ENCODE measurements around the gene ZNF345. TPM values are rescaled to one million over a fixed set of nuclear protein-coding genes. Genes with fewer than 3 reads are reported as not detected.

The ZNF345 gene
- total RNA-seq (2012; rRNA removed) = 0.76 and 1.3 TPM in 2 replicates

GRCh38 chr19:36850559-36851442 is at the start of gene ZNF345:
Gene ZNF345 (plus strand): TSS chr19:36850876. CDS start chr19:36876831, 25,955 bp downstream.
- peak within 1 kb of the TSS; percentile 99 for H3K4me3 ChIP-seq (ENCODE audit: low read length)
- peaks cover 2% of the 10 kb centered on the region for H3K9me3 ChIP-seq (replicated peaks; ENCODE audit: low read length)
- peak within 1 kb of the TSS; percentile 89 for H3K9ac ChIP-seq (ENCODE audit: low read depth, low read length)
- H3K4me1 ChIP-seq (ENCODE audit: control insufficient read depth, insufficient read depth, low read length) = peaks cover 5% of the 10 kb centered on the region
- peak within 1 kb of the TSS; percentile 98 for H3K4me2 ChIP-seq (ENCODE audit: low read length)
- no peaks in the 10 kb centered on the region for H3K27me3 ChIP-seq (ENCODE audit: control insufficient read depth, insufficient read depth, low read length)
- H3K36me3 ChIP-seq (ENCODE audit: insufficient read depth, low read length) = peaks cover 15% of the 10 kb centered on the region

DNA sequence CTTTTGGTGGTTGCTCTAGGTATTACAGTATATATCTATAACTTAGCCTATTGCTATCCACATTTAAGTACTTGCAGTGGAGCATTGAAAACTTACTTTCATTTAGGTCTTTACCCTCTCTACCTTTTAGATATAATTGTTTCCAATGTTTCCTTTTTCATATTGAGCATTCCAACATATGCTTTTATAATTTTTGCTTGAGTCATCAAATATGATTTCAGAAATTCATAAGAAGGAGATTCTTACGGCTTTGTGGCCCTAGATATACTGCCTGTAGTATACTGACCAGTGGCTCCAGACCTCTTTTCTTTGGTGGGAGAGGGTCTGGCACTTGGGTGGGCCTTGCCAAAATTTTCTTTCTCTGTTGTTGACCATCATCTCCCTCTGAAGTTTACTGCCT is 45.3 kb upstream of the ZNF345 start:
- Histone ChIP-seq H3K4me3 (ENCODE audit: low read length) (no peak overlapping the region), H3K36me3 (ENCODE audit: insufficient read depth, low read length) (peaks cover 14% of the 10 kb centered on the region), H3K4me2 (ENCODE audit: low read length) (no peak overlapping the region), H3K4me1 (ENCODE audit: control insufficient read depth, insufficient read depth, low read length) (no peaks in the 10 kb centered on the region), H3K9ac (ENCODE audit: low read depth, low read length) (no peak overlapping the region), H3K27me3 (ENCODE audit: control insufficient read depth, insufficient read depth, low read length) (no peaks in the 10 kb centered on the region), H3K9me3 (replicated peaks; ENCODE audit: low read length) (peaks cover 15% of the 10 kb centered on the region)

GRCh38 chr19:36807029-36807428 is 43.6 kb upstream of the ZNF345 start:
- Histone ChIP-seq H3K4me2 (ENCODE audit: low read length) (no peak overlapping the region), H3K36me3 (ENCODE audit: insufficient read depth, low read length) (peaks cover 14% of the 10 kb centered on the region), H3K4me3 (ENCODE audit: low read length) (no peak overlapping the region), H3K9ac (ENCODE audit: low read depth, low read length) (no peak overlapping the region), H3K4me1 (ENCODE audit: control insufficient read depth, insufficient read depth, low read length) (no peaks in the 10 kb centered on the region), H3K27me3 (ENCODE audit: control insufficient read depth, insufficient read depth, low read length) (no peaks in the 10 kb centered on the region), H3K9me3 (replicated peaks; ENCODE audit: low read length) (peaks cover 15% of the 10 kb centered on the region)

GRCh38 chr19:36819130-36819630 is 31.5 kb upstream of the ZNF345 start:
- H3K9ac ChIP-seq (ENCODE audit: low read depth, low read length) = no peak overlapping the region
- H3K36me3 ChIP-seq (ENCODE audit: insufficient read depth, low read length) = peaks cover 65% of the 10 kb centered on the region
- no peaks in the 10 kb centered on the region for H3K4me1 ChIP-seq (ENCODE audit: control insufficient read depth, insufficient read depth, low read length)
- H3K27me3 ChIP-seq (ENCODE audit: control insufficient read depth, insufficient read depth, low read length) = no peaks in the 10 kb centered on the region
- peaks cover 70% of the 10 kb centered on the region for H3K9me3 ChIP-seq (replicated peaks; ENCODE audit: low read length)
- H3K4me2 ChIP-seq (ENCODE audit: low read length) = no peak overlapping the region
- H3K4me3 ChIP-seq (ENCODE audit: low read length) = no peak overlapping the region

GRCh38 chr19:36821758-36822157 is 28.9 kb upstream of the ZNF345 start:
- H3K4me1 ChIP-seq (ENCODE audit: control insufficient read depth, insufficient read depth, low read length) = no peaks in the 10 kb centered on the region
- no peak overlapping the region for H3K4me3 ChIP-seq (ENCODE audit: low read length)
- no peak overlapping the region for H3K9ac ChIP-seq (ENCODE audit: low read depth, low read length)
- H3K27me3 ChIP-seq (ENCODE audit: control insufficient read depth, insufficient read depth, low read length) = no peaks in the 10 kb centered on the region
- H3K4me2 ChIP-seq (ENCODE audit: low read length) = no peak overlapping the region
- H3K9me3 ChIP-seq (replicated peaks; ENCODE audit: low read length) = peaks cover 69% of the 10 kb centered on the region
- peaks cover 76% of the 10 kb centered on the region for H3K36me3 ChIP-seq (ENCODE audit: insufficient read depth, low read length)

- no peaks in the 10 kb centered on the region for H3K27me3 ChIP-seq (ENCODE audit: control insufficient read depth, insufficient read depth, low read length)
- H3K4me3 ChIP-seq (ENCODE audit: low read length) = no peak overlapping the region
- no peak overlapping the region for H3K9ac ChIP-seq (ENCODE audit: low read depth, low read length)
- peaks cover 30% of the 10 kb centered on the region for H3K9me3 ChIP-seq (replicated peaks; ENCODE audit: low read length)
- no peak overlapping the region for H3K4me2 ChIP-seq (ENCODE audit: low read length)
- H3K4me1 ChIP-seq (ENCODE audit: control insufficient read depth, insufficient read depth, low read length) = peaks cover 7% of the 10 kb centered on the region
- H3K36me3 ChIP-seq (ENCODE audit: insufficient read depth, low read length) = peaks cover 49% of the 10 kb centered on the region
Measured at GRCh38 chr19:36833430-36833829, 17.2 kb upstream of the ZNF345 start.

- H3K9me3 ChIP-seq (replicated peaks; ENCODE audit: low read length) = peaks cover 13% of the 10 kb centered on the region
- peak overlapping the region; percentile 95 for H3K4me3 ChIP-seq (ENCODE audit: low read length)
Measured at GRCh38 chr19:36837176-36837905, 13.3 kb upstream of the ZNF345 start.

DNA sequence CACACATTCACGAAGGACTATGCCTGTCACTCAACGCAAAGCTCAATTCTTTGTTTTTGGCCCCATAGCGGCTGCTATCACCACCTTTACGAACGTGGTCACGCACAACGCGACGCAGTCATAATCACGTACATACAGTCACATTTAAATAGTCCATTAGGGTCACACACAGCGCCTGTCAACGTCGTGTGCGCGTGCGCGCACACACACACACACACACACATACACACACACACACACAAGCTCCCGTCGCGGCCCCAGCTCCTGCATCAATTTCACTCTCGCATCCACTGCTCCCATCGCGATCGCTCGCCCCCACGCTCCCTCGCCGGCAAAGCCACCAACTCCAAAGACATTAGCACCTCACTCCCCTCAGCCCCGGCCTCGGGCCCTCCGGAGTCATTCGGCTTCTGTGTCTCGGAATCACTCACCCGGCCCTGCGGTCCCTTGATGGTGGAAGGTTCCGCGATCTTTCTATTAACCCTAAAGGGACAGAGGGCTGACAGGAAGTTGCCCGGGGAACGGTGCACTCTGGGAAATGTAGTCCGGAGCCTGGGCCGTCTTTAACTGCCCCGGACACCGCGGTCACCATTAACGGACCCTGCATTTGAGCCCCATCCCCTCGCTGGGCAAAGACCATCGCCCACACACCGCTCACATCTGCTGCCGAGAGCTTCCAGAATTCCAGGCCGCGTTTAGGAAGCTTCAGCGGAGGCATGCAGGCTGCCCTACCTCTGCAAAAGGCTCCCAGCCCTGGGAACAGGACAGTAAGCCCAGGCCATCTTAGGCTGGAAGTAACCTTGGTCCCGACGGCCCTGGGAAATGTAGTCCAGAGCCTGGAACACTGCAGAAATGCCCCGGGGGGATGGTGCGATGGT is 12.5 kb upstream of the ZNF345 start, which contains the start of gene ZNF790:
ZNF790 (minus strand) TSS at position 482 of the 878 bp plus-strand sequence. CDS start 12,768 bp downstream, outside the sequence.
- peaks cover 16% of the 10 kb centered on the region for H3K4me1 ChIP-seq (ENCODE audit: control insufficient read depth, insufficient read depth, low read length)
- H3K4me2 ChIP-seq (ENCODE audit: low read length) = peak within 1 kb of the TSS; percentile 95
- H3K27me3 ChIP-seq (ENCODE audit: control insufficient read depth, insufficient read depth, low read length) = no peaks in the 10 kb centered on the region
- H3K9me3 ChIP-seq (replicated peaks; ENCODE audit: low read length) = peaks cover 8% of the 10 kb centered on the region
- peaks cover 13% of the 10 kb centered on the region for H3K36me3 ChIP-seq (ENCODE audit: insufficient read depth, low read length)
- H3K9ac ChIP-seq (ENCODE audit: low read depth, low read length) = peak within 1 kb of the TSS; percentile 91
- peak within 1 kb of the TSS; percentile 95 for H3K4me3 ChIP-seq (ENCODE audit: low read length)

More at GRCh38 chr19:36837176-36837905, 13.3 kb upstream of the ZNF345 start:
- Histone ChIP-seq H3K4me2 (ENCODE audit: low read length) (peak overlapping the region; percentile 95), H3K9ac (ENCODE audit: low read depth, low read length) (peak overlapping the region; percentile 91), H3K27me3 (ENCODE audit: control insufficient read depth, insufficient read depth, low read length) (no peaks in the 10 kb centered on the region), H3K4me1 (ENCODE audit: control insufficient read depth, insufficient read depth, low read length) (peaks cover 16% of the 10 kb centered on the region), H3K36me3 (ENCODE audit: insufficient read depth, low read length) (peaks cover 21% of the 10 kb centered on the region)

DNA sequence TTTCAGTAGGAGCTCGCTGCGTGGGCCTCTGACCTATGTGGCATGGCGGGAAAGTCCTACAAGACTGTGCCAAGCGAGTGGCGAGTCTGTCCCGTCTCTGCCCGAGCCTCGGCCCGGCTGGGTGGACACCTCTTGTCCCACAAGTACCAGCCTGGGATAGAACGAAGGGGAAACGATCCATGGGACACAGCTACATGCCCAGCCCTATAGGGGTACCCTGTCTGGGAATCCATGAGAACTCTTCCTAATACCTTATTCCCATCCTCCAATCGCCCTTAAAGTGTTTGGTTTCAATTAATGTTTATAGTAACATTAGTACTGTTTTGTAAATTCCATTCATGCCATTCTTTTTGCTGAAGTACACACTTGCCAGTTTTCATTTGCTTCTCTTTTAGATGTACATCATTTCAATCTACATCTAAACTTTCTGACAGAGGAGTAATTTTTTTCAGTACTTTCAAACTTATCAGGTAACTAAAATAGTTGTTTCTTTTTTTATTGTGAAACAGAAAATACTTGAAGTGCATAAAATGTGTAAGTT is 11.8 kb upstream of the ZNF345 start:
- H3K9ac ChIP-seq (ENCODE audit: low read depth, low read length) = peak overlapping the region; percentile 91
- H3K27me3 ChIP-seq (ENCODE audit: control insufficient read depth, insufficient read depth, low read length) = no peaks in the 10 kb centered on the region
- H3K4me1 ChIP-seq (ENCODE audit: control insufficient read depth, insufficient read depth, low read length) = peaks cover 16% of the 10 kb centered on the region
- H3K4me3 ChIP-seq (ENCODE audit: low read length) = peak overlapping the region; percentile 95
- peaks cover 5% of the 10 kb centered on the region for H3K9me3 ChIP-seq (replicated peaks; ENCODE audit: low read length)
- peak overlapping the region; percentile 95 for H3K4me2 ChIP-seq (ENCODE audit: low read length)
- peaks cover 7% of the 10 kb centered on the region for H3K36me3 ChIP-seq (ENCODE audit: insufficient read depth, low read length)

DNA sequence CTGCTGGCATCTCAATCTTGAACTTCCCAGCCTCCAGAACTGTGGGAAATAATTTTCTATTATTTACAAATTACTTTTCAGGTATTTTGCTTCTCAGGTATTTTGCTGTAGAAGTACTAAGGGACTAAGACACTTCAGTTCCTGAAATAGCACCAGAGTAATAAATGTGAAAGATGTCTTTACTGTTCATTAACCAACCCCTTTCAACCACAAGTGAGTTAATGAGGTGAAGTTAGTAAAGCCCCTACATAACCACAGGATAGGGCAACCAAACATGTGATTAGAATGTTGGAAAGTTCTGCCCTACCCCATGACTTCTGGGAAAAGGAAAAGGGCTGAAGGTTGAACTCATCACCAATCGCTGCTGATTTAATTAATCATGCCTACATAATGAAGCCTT is 2.7 kb upstream of the ZNF345 start:
- H3K36me3 ChIP-seq (ENCODE audit: insufficient read depth, low read length) = peaks cover 5% of the 10 kb centered on the region
- H3K27me3 ChIP-seq (ENCODE audit: control insufficient read depth, insufficient read depth, low read length) = no peaks in the 10 kb centered on the region
- no peak overlapping the region for H3K4me3 ChIP-seq (ENCODE audit: low read length)
- H3K4me1 ChIP-seq (ENCODE audit: control insufficient read depth, insufficient read depth, low read length) = peaks cover 5% of the 10 kb centered on the region
- H3K9ac ChIP-seq (ENCODE audit: low read depth, low read length) = no peak overlapping the region
- H3K4me2 ChIP-seq (ENCODE audit: low read length) = no peak overlapping the region
- no peaks in the 10 kb centered on the region for H3K9me3 ChIP-seq (replicated peaks; ENCODE audit: low read length)
